H1 (cell line): ENCODE measurements around the gene GJB1. TPM values are rescaled to one million over a fixed set of nuclear protein-coding genes. Genes with fewer than 3 reads are reported as not detected.

Experiments
- CTCF ChIA-PET: fragments of 300-600 bp; sonication (Branson Sonifier 250); formaldehyde crosslinking; loops from one replicate; lab custom pipeline; 2021; ENCODE audit not compliant: partially characterized antibody; lab: Charles Lee
- POLR2A ChIA-PET: fragments of 300-600 bp; sonication (Branson Sonifier 250); formaldehyde crosslinking; loops from one replicate; lab custom pipeline; 2021; ENCODE audit warnings: inconsistent platforms; ENCODE audit not compliant: partially characterized antibody; lab: Charles Lee
- DNase-seq, 2 experiments: peaks; one replicate each; pipeline versions ENCODE4 v3.0.0 to v3.0.0-alpha.2; 2010 to 2022; ENCODE audit warnings: low spot score in 2 of 2, low read depth in 1 of 2, mixed read lengths in 1 of 2
- FAIRE-seq: peaks from 2 replicates; lab custom pipeline; 2011; peaks lifted over from hg19 to GRCh38; lab: Jason Lieb, UNC
- H2AFZ ChIP-seq: 2 replicates; pipeline ENCODE4 v1.8.1; 2012; ENCODE audit warnings: low read length, inconsistent platforms
- H2AK5ac ChIP-seq: 2 replicates; pipeline ENCODE4 v1.6.1; 2013; ENCODE audit warnings: low read depth, low read length
- H2BK120ac ChIP-seq: replicated peaks from 2 replicates; pipeline ENCODE3; 2013; ENCODE audit warnings: low read depth, low read length, inconsistent platforms
- H2BK12ac ChIP-seq: 2 replicates; pipeline ENCODE4 v1.6.1; 2013; ENCODE audit warnings: low read depth, low read length
- H2BK15ac ChIP-seq: 2 replicates; pipeline ENCODE4 v1.6.1; 2013; ENCODE audit warnings: low read length
- H2BK20ac ChIP-seq: 2 replicates; pipeline ENCODE4 v1.6.1; 2013; ENCODE audit warnings: low read length
- H2BK5ac ChIP-seq: 2 replicates; pipeline ENCODE4 v1.6.1; 2013; ENCODE audit warnings: low read depth, low read length
- H3K14ac ChIP-seq: 2 replicates; pipeline ENCODE4 v1.6.1; 2013; ENCODE audit warnings: inconsistent platforms; ENCODE audit not compliant: insufficient read length
- H3K18ac ChIP-seq: 2 replicates; pipeline ENCODE4 v1.6.1; 2013; ENCODE audit warnings: low read length; ENCODE audit errors: extremely low read depth
- H3K23ac ChIP-seq: 2 replicates; pipeline ENCODE4 v1.6.1; 2013; ENCODE audit warnings: inconsistent platforms; ENCODE audit not compliant: insufficient read length
- H3K23me2 ChIP-seq: 2 replicates; pipeline ENCODE4 v1.6.1; 2013; ENCODE audit warnings: low read depth, low read length
- H3K27ac ChIP-seq: 2 replicates; pipeline ENCODE4 v1.6.1; 2011; ENCODE audit warnings: low read depth, low read length, inconsistent platforms
- H3K27me3 ChIP-seq, 4 experiments: replicated peaks in 1 of 4; 1 replicate in 1 of 4; 2 replicates in 3 of 4; pipeline versions ENCODE4 v1.6.1 to v1.8.1; 2011 to 2013; ENCODE audit warnings: low read length in 3 of 4, mild to moderate bottlenecking in 3 of 4, inconsistent platforms in 2 of 4, mixed read lengths in 2 of 4, moderate library complexity in 1 of 4; ENCODE audit not compliant: control insufficient read depth in 3 of 4, insufficient read depth in 3 of 4; ENCODE audit errors: extremely low read depth in 1 of 4
- H3K36me3 ChIP-seq, 4 experiments: 2 replicates each; pipeline versions ENCODE4 v1.6.1 to v1.8.1; 2011 to 2013; ENCODE audit warnings: mild to moderate bottlenecking in 4 of 4, low read length in 3 of 4, moderate library complexity in 2 of 4, control low read depth in 1 of 4, inconsistent platforms in 1 of 4; ENCODE audit not compliant: insufficient read depth in 4 of 4, control insufficient read depth in 2 of 4
- H3K4ac ChIP-seq: replicated peaks from 2 replicates; pipeline ENCODE3; 2013; ENCODE audit warnings: low read length, low read depth, mixed read lengths, inconsistent platforms; ENCODE audit not compliant: insufficient read length
- H3K4me1 ChIP-seq, 4 experiments: replicated peaks in 1 of 4; 1 replicate in 1 of 4; 2 replicates in 3 of 4; pipeline versions ENCODE4 v1.6.1 to v1.8.1; 2011 to 2013; ENCODE audit warnings: low read length in 3 of 4, inconsistent platforms in 2 of 4, mixed read lengths in 1 of 4; ENCODE audit not compliant: insufficient read depth in 4 of 4, control insufficient read depth in 3 of 4
- H3K4me2 ChIP-seq, 2 experiments: 2 replicates each; pipeline versions ENCODE4 v1.6.1 to v1.8.1; 2011 to 2013; ENCODE audit warnings: low read depth in 2 of 2, low read length in 2 of 2, control low read depth in 1 of 2, inconsistent platforms in 1 of 2, mild to moderate bottlenecking in 1 of 2; ENCODE audit not compliant: insufficient read depth in 1 of 2
- H3K4me3 ChIP-seq, 4 experiments: fragments of 200-600, 300-600 bp in 1 of 4; sonication (generic), shearing (Covaris generic), sonication (Bioruptor Twin) in 1 of 4; 2 replicates each; pipeline versions ENCODE4 v1.5.1 to v1.8.1; 2011 to 2016; ENCODE audit warnings: low read length in 4 of 4, low read depth in 3 of 4, control low read depth in 2 of 4, inconsistent platforms in 2 of 4, mild to moderate bottlenecking in 2 of 4, mixed read lengths in 1 of 4, moderate library complexity in 1 of 4; ENCODE audit not compliant: insufficient read depth in 2 of 4; ENCODE audit errors: extremely low read depth in 1 of 4
- H3K56ac ChIP-seq: replicated peaks from 2 replicates; pipeline ENCODE3; 2013; ENCODE audit warnings: low read depth, mild to moderate bottlenecking, mixed read lengths, low read length, inconsistent platforms; ENCODE audit not compliant: insufficient read length
- H3K79me1 ChIP-seq: 2 replicates; pipeline ENCODE4 v1.6.1; 2013; ENCODE audit warnings: low read depth, low read length, control low read depth
- H3K79me2 ChIP-seq, 2 experiments: 2 replicates each; pipeline versions ENCODE4 v1.6.1 to v1.8.1; 2012 to 2013; ENCODE audit warnings: low read length in 2 of 2, mild to moderate bottlenecking in 2 of 2, inconsistent platforms in 1 of 2; ENCODE audit not compliant: insufficient read depth in 2 of 2, control insufficient read depth in 1 of 2
- H3K9ac ChIP-seq, 4 experiments: replicated peaks in 1 of 4; 1 replicate in 1 of 4; 2 replicates in 3 of 4; pipeline versions ENCODE4 v1.6.1 to v1.8.1; 2011 to 2013; ENCODE audit warnings: low read depth in 3 of 4, low read length in 3 of 4, control low read depth in 2 of 4, mild to moderate bottlenecking in 2 of 4, moderate library complexity in 2 of 4, inconsistent platforms in 1 of 4; ENCODE audit errors: extremely low read depth in 1 of 4
- H3K9me3 ChIP-seq, 2 experiments: 2 replicates each; pipeline versions ENCODE4 v1.6.1 to v1.8.1; 2012 to 2013; ENCODE audit warnings: mild to moderate bottlenecking in 2 of 2, moderate library complexity in 2 of 2, control low read depth in 1 of 2, inconsistent platforms in 1 of 2, low read depth in 1 of 2, low read length in 1 of 2, mixed read lengths in 1 of 2; ENCODE audit not compliant: insufficient read depth in 2 of 2
- H4K20me1 ChIP-seq, 2 experiments: replicated peaks in 1 of 2; 2 replicates each; pipeline versions ENCODE3 to v1.8.1; 2011 to 2013; ENCODE audit warnings: inconsistent platforms in 2 of 2, low read length in 2 of 2, mild to moderate bottlenecking in 1 of 2; ENCODE audit not compliant: insufficient read depth in 2 of 2, control insufficient read depth in 1 of 2
- H4K5ac ChIP-seq: 2 replicates; pipeline ENCODE4 v1.6.1; 2013; ENCODE audit warnings: low read length, low read depth, mixed read lengths, inconsistent platforms; ENCODE audit not compliant: insufficient read length
- H4K8ac ChIP-seq: 2 replicates; pipeline ENCODE4 v1.8.0; 2013; ENCODE audit warnings: mild to moderate bottlenecking, moderate library complexity, low read length, inconsistent platforms; ENCODE audit not compliant: insufficient read depth; ENCODE audit errors: extremely low read depth
- H4K91ac ChIP-seq: replicated peaks from 2 replicates; pipeline ENCODE3; 2013; ENCODE audit warnings: low read length, mixed read lengths, inconsistent platforms; ENCODE audit not compliant: insufficient read length
- ATF3 ChIP-seq: IDR thresholded peaks from 2 replicates; pipeline ENCODE4 v1.6.1; 2011; ENCODE audit warnings: low read depth, mild to moderate bottlenecking, low read length; ENCODE audit not compliant: insufficient read depth
- EP300 ChIP-seq, 2 experiments: IDR thresholded peaks; 1 replicate in 1 of 2; 2 replicates in 1 of 2; pipeline ENCODE4 v1.6.1; 2011 to 2012; ENCODE audit warnings: low read depth in 2 of 2, low read length in 2 of 2, mild to moderate bottlenecking in 2 of 2, borderline replicate concordance in 1 of 2, inconsistent platforms in 1 of 2, moderate library complexity in 1 of 2
- JUND ChIP-seq: IDR thresholded peaks from 2 replicates; pipeline ENCODE4 v1.6.1; 2011; ENCODE audit warnings: mild to moderate bottlenecking, improper control_type of control experiment, low read length
- NRF1 ChIP-seq: IDR thresholded peaks from 2 replicates; pipeline ENCODE4 v1.6.1; 2011; ENCODE audit warnings: mild to moderate bottlenecking, low read depth, low read length, improper control_type of control experiment
- POU5F1 ChIP-seq: IDR thresholded peaks from 2 replicates; pipeline ENCODE4 v1.6.1; 2011; ENCODE audit warnings: low read depth, mild to moderate bottlenecking, low read length, moderate library complexity
- RNF2 ChIP-seq: fragments of 200-900, 300-1000 bp; sonication (generic); IDR thresholded peaks from 2 replicates; pipeline ENCODE4 v1.7.1; 2016; ENCODE audit warnings: borderline replicate concordance, low read depth, mild to moderate bottlenecking, antibody characterized with exemption, low read length; ENCODE audit not compliant: poor library complexity, severe bottlenecking; ENCODE audit errors: missing control alignments
- TAF7 ChIP-seq: optimal IDR thresholded peaks from 2 replicates; pipeline ENCODE3; 2011; ENCODE audit warnings: low read depth, mild to moderate bottlenecking, inconsistent platforms, low read length, moderate library complexity, borderline replicate concordance
- WGBS, 2 experiments: shearing (Covaris generic) in 1 of 2; methylation state at CpG; one replicate each; pipeline versions ENCODE4 v1.1.6 to v1.1.7; 2013 to 2015; ENCODE audit warnings: low lambda C conversion rate in 2 of 2, mixed read lengths in 2 of 2, inconsistent platforms in 1 of 2, low coverage in 1 of 2, missing lambda C conversion rate in 1 of 2; ENCODE audit not compliant: insufficient replicate concordance in 2 of 2, insufficient coverage in 1 of 2, insufficient read length in 1 of 2; ENCODE audit errors: extremely low coverage in 1 of 2, missing lambda C conversion rate in 1 of 2; 5-methylcytosine and 5-hydroxymethylcytosine counted together
- polyA plus RNA-seq, 7 experiments: library from polyadenylated mRNA; depleted of rRNA in 3 of 7; stranded (reverse) in 5 of 7; unstranded in 2 of 7; fragments of >200 nt in 5 of 7; fragments of 200-250 nt in 2 of 7; gene quantifications; 1 replicate in 5 of 7; 2 replicates in 1 of 7; 4 replicates in 1 of 7; pipeline versions ENCODE4 v1.2.1 to v1.2.3, GENCODE V29; 2011 to 2013; ENCODE audit warnings: missing spikeins in 2 of 7, mixed read lengths in 2 of 7
- total RNA-seq: library from RNA; stranded (reverse); fragmentation: NEBNext Ultra II Directional; extraction: Animal tissue kit (Norgen Biotek cat#: 25700); gene quantifications from 2 replicates; pipeline ENCODE4 v1.2.1, GENCODE V29; 2021

Gene GJB1
- total and polyA plus RNA-seq, 2 of the 8 experiments (the other 6 are each of a cell fraction or from before 2014, with no cell fraction given), result 0.14 TPM; not detected in 1

- POLR2A ChIA-PET, result interaction anchor here (1.1 to 2.0 kb wide), 2 partner anchors 9 to 11 kb away, joined by 4 to 10 read pairs; no protein-coding TSS in a partner anchor
- DNase-seq, result no peak
- H3K4me1 ChIP-seq, result peaks cover 0 to 4% (median 3%) of the 10 kb centered on the region in 4 experiments; a peak in 4 of 7 replicates
- H3K79me2 ChIP-seq, result no peaks in the 10 kb centered on the region
- H4K91ac ChIP-seq, result no peak overlapping the region
- H3K23me2 ChIP-seq, result no peaks in the 10 kb centered on the region; the same call in 1 of the 2 replicates
- H3K27ac ChIP-seq, result no peak overlapping the region
- CTCF ChIA-PET, result no interaction called here
- H2BK15ac ChIP-seq, result no peak overlapping the region
- no peak overlapping the region for H3K4ac ChIP-seq
- H3K56ac ChIP-seq, result no peak overlapping the region
- FAIRE-seq, result no peak
- no peak overlapping the region for H2BK120ac ChIP-seq
- H4K20me1 ChIP-seq, result no peaks in the 10 kb centered on the region
- no peak overlapping the region for H3K18ac ChIP-seq
- H3K9ac ChIP-seq, result no peak overlapping the region
- no peak overlapping the region for H3K14ac ChIP-seq
- H3K4me2 ChIP-seq, result no peak overlapping the region
- no peak overlapping the region for H4K8ac ChIP-seq
- no peaks in the 10 kb centered on the region for H3K79me1 ChIP-seq
- no peak overlapping the region for H2AK5ac ChIP-seq
- H2BK12ac ChIP-seq, result no peak overlapping the region
- H3K36me3 ChIP-seq, result no peaks in the 10 kb centered on the region
- no peak overlapping the region for H2BK20ac ChIP-seq
- no peak overlapping the region for H4K5ac ChIP-seq
- H3K9me3 ChIP-seq, result no peaks in the 10 kb centered on the region
- WGBS, 2 experiments, result 96% methylated on average over 2 of the region's 2 CpGs; no CpG with 5 or more reads in 1 of the 2 experiments
- no peak overlapping the region for H3K23ac ChIP-seq
- no peak for TF ChIP-seq JUND
- no peak for TF ChIP-seq ATF3
- no peak for TF ChIP-seq EP300 (IDR thresholded peaks at IDR 0.05; ENCODE audit: borderline replicate concordance in 1 of 2, low read depth in 2 of 2, low read length in 2 of 2)
- TF ChIP-seq RNF2, result no peak
- TF ChIP-seq NRF1, result no peak
- TF ChIP-seq POU5F1, result no peak
- no peak for TF ChIP-seq TAF7
- no peak overlapping the region for H2AFZ ChIP-seq
- H2BK5ac ChIP-seq, result no peak overlapping the region
- no peaks in the 10 kb centered on the region for H3K27me3 ChIP-seq
- no peak overlapping the region for H3K4me3 ChIP-seq
Measured at GRCh38 chrX:71173440-71173839, 49.6 kb upstream of the GJB1 start.
